DOHH2 (cell line): Measurements from ENCODE around the gene ANAPC7.
"Not testable (repeated sequence)": the region's sequence is repeated elsewhere in the genome, so short reads cannot be mapped to it uniquely, and the experiment has no call there.

Experiments used
- EZH2phosphoT487 ChIP-seq: fragments of 200-600 bp; sonication (generic); IDR thresholded peaks from 2 replicates; pipeline ENCODE4 v1.6.1; 2017; ENCODE audit warnings: borderline replicate concordance, mild to moderate bottlenecking, antibody characterized with exemption, low read length, moderate library complexity, mixed read lengths
- TF ChIP-seq, protein P1 (sequence below): fragments of 200-600 bp; sonication (generic); IDR thresholded peaks from one replicate; pipeline ENCODE4 v1.5.1; 2014; ENCODE audit warnings: antibody characterized with exemption, mild to moderate bottlenecking, low read depth, low read length; ENCODE audit not compliant: poor library complexity, severe bottlenecking

DNA sequence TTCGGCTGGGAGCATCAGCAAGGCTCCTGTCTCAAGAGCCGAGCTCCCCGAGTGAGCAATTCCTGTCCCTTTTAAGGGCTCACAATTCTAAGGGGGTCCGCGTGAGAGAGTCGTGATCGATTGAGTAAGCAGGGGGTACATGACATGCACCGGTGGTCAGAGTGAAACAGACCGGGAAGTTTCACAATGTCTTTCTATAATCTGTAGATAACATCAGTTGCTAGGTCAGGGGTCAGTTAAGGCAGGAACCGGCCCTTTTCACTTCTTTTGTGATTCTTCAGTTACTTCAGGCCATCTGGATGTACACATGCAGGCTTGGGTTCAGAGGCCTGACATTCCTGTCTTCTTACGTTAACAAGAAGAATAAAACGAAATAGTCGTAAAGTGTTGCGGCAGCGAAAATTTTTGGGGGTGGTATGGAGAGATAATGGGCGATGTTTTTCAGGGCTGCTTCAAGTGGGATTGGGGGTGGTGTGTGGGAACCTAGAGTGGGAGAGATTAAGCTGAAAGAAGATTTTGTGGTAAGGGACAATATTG, 1.7 kb upstream of the ANAPC7 start:
- TF ChIP-seq, protein P1, sequence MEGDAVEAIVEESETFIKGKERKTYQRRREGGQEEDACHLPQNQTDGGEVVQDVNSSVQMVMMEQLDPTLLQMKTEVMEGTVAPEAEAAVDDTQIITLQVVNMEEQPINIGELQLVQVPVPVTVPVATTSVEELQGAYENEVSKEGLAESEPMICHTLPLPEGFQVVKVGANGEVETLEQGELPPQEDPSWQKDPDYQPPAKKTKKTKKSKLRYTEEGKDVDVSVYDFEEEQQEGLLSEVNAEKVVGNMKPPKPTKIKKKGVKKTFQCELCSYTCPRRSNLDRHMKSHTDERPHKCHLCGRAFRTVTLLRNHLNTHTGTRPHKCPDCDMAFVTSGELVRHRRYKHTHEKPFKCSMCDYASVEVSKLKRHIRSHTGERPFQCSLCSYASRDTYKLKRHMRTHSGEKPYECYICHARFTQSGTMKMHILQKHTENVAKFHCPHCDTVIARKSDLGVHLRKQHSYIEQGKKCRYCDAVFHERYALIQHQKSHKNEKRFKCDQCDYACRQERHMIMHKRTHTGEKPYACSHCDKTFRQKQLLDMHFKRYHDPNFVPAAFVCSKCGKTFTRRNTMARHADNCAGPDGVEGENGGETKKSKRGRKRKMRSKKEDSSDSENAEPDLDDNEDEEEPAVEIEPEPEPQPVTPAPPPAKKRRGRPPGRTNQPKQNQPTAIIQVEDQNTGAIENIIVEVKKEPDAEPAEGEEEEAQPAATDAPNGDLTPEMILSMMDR = not testable (repeated sequence)
- not testable (repeated sequence) for TF ChIP-seq EZH2phosphoT487
